GM18951 (cell line): Measurements from ENCODE around the gene ARRDC3.
"Not testable (repeated sequence)": the region's sequence is repeated elsewhere in the genome, so short reads cannot be mapped to it uniquely, and the experiment has no call there.

ENCODE experiments used
- POLR2A ChIP-seq: IDR thresholded peaks from 4 replicates; pipeline ENCODE4 v1.6.1; 2011; ENCODE audit warnings: mild to moderate bottlenecking; ENCODE audit not compliant: insufficient read length, insufficient read depth; ENCODE audit errors: extremely low read depth
- in situ Hi-C: fragments of 300-500 bp; cut with MboI; formaldehyde crosslinking; loops from one replicate; pipeline ENCODE4 v1.12.0; 2022; ENCODE audit warnings: low sequenced_read_pairs, mixed read lengths, inconsistent platforms; ENCODE audit not compliant: unreplicated experiment

The ARRDC3 gene

GRCh38 chr5:91332267-91333045 lies 50.7 kb downstream of the ARRDC3 start:
- no peak for TF ChIP-seq POLR2A
- in situ Hi-C loops: no loop called here

- no peak for TF ChIP-seq POLR2A
- in situ Hi-C loops: no loop called here
Observed at GRCh38 chr5:91331705-91332104, 51.4 kb downstream of the ARRDC3 start.

GRCh38 chr5:91329283-91329682 lies 53.8 kb downstream of the ARRDC3 start:
- in situ Hi-C loops: no loop called here
- no peak for TF ChIP-seq POLR2A

- in situ Hi-C loops: no loop called here
- TF ChIP-seq POLR2A: no peak
Observed at GRCh38 chr5:91328743-91329142, 54.4 kb downstream of the ARRDC3 start.

GRCh38 chr5:91322981-91323380 lies 60.1 kb downstream of the ARRDC3 start:
- in situ Hi-C loops: not testable (repeated sequence)

- in situ Hi-C loops: no loop called here
Observed at GRCh38 chr5:91319667-91320066, 63.5 kb downstream of the ARRDC3 start.

GRCh38 chr5:91318724-91319123 lies 64.4 kb downstream of the ARRDC3 start:
- no peak for TF ChIP-seq POLR2A

More at GRCh38 chr5:91319667-91320066, 63.5 kb downstream of the ARRDC3 start:
- no peak for TF ChIP-seq POLR2A

More at GRCh38 chr5:91318724-91319123, 64.4 kb downstream of the ARRDC3 start:
- in situ Hi-C loops: no loop called here
